Measurements from ENCODE around the gene ZMPSTE24.
A peak's percentile ranks its signal among the peaks of the same experiment; 100 is the strongest.
"Not testable (repeated sequence)": the region's sequence is repeated elsewhere in the genome, so short reads cannot be mapped to it uniquely, and the experiment has no call there.

ZMPSTE24 gene

GRCh38 chr1:40306296-40306695 lies 48.3 kb downstream of the ZMPSTE24 start:
- no peak for DNase-seq

- DNase-seq = no peak
Observed at GRCh38 chr1:40307186-40307585, 49.1 kb downstream of the ZMPSTE24 start.

GRCh38 chr1:40308036-40308727 lies 50.1 kb downstream of the ZMPSTE24 start:
- peak; percentile 71 for DNase-seq

- peak; percentile 93 for DNase-seq
Observed at GRCh38 chr1:40309374-40310128, 51.5 kb downstream of the ZMPSTE24 start.

- no peak for DNase-seq
Observed at GRCh38 chr1:40310129-40310461, 52.1 kb downstream of the ZMPSTE24 start.

- no peak for DNase-seq
Observed at GRCh38 chr1:40310983-40311642, 53.1 kb downstream of the ZMPSTE24 start.

DNA sequence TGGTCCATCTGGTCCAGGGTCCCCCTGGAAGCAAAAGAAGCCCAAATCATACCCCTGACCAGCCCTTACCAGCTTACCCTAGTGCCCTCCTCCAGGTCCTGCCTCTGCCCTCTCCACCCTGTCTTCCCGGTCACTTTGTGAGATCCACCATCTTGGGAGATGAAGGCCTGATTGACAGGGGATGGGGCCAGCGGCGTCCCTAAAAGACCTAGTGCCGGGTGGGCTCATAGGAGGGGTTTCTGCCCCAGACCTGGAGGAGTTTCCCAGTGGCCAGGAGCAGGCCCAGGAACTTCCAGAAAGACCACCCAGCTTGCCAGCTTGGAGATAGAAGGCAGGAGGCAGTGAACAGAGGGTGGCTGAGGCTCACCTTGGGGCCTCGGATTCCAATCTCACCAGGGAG lies 53.7 kb downstream of the ZMPSTE24 start:
- DNase-seq = no peak

GRCh38 chr1:40312238-40313205 lies 54.5 kb downstream of the ZMPSTE24 start:
- DNase-seq = no peak

DNA sequence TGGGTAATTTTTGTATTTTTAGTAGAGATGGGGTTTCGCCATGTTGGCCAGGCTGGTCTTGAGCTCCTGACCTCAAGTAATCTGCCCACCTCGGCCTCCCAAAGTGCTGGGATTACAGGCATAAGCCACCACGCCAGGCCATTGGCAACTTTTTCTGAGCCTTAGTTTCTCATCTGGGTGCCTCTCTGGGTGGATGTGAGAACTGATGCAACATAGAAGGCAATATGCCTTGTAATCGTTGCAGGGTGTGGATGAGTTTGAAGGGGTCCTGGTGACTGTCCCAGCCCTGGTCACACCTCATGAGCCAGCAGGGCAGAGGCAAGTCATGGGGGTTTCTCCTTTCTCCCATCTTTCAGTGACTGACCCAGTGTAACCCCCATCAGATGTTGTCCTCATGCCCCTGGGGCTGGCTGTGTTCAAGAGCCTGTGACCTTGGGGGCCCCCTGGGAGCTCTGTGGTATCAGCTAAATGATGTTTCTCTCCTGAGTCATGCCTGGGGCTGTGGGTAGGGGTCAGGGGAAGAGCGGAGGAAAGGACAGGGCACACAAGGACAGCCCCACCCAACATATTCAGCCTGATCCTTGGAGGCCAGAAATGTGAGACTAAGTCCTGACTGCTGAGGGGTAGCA lies 55.4 kb downstream of the ZMPSTE24 start:
- no peak for DNase-seq

- no peak for DNase-seq
Observed at GRCh38 chr1:40313958-40314720, 56.1 kb downstream of the ZMPSTE24 start.

- DNase-seq = no peak
Observed at GRCh38 chr1:40314721-40315238, 56.7 kb downstream of the ZMPSTE24 start.

GRCh38 chr1:40315239-40315794 lies 57.3 kb downstream of the ZMPSTE24 start:
- DNase-seq = peak; percentile 63

DNA sequence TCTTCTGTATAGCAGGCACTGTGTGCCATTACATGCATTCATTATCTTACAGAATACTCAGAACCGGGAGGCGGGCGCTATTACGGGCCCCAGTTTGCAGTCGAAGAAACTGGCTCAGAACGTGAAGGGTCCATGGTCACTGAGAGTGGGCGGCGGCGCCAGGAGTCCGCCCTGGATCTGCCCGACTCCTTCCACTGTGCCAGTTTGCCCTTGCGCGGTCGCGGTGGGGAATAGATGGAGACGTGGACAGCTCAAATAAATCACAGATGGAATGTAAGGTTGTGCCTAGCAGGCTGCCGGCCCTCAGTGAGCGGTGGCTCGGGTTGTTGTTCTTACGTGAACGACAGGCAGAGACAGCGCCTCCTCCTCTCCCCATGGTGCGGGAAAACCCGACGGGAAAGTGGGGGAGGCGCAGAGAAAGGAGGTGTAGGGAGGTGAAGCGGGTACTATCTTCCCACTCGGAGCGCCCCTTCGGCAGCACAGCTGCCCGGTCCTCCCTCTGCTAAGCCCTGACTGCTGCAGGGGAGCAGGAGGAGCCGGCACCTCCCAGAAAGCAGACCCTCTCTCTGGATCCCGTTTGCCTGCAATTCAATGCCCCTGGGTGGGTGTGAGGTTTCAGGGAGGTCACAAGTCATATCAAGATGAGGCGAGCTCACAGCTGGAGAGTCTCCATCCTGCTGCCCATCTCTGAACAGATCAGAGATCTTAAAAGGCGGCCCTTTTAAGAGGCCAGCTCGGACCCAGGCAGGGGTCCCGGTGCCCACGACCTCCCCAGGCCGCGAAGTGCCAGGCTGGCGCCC lies 58.0 kb downstream of the ZMPSTE24 start:
- DNase-seq = no peak

DNA sequence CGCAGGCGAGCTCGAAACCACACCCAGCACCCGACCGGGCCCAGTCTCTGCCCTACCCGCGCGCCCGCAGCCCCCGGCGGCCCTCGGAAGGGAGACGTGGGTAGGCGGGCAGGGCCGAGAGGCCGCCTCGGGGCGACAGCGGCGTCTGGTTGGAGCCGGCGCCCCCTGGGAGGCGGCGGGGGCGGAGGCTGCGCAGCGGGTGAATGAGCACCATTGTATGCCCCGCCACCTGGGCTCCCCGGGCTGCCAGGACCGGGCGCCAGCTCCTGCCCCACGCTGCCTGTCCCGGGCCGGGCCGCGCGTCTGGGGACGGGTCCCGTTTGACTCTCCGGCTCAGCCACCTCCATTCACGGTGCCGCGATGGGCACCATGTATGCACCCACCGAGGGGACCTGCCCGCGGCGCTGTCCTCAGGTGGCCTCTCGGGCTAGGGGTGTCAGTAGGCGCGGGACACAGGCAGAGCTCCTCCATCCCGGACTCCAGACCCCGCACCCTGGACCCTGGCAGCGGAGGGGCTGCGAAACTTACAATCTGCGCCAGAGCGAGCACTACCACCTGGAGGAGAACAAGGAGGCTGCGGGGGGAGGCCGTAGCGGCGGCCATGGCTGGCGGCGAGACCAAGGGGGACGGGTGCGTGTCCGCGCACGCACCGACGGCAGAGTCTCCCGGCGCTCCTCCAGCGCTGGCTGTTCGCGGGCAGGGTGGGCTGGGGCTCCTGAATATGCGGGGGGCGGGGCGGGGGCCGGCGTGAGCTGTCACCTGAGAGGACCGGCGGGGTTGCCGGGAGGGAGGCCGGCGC lies 58.8 kb downstream of the ZMPSTE24 start, which contains the start of gene COL9A2:
Gene COL9A2, minus strand, starts transcription at position 692 of the 799 bp plus-strand sequence. Its CDS starts 89 bp downstream, at position 603.
- no peak for DNase-seq

GRCh38 chr1:40317394-40318074 lies 59.5 kb downstream of the ZMPSTE24 start:
- no peak for DNase-seq

DNA sequence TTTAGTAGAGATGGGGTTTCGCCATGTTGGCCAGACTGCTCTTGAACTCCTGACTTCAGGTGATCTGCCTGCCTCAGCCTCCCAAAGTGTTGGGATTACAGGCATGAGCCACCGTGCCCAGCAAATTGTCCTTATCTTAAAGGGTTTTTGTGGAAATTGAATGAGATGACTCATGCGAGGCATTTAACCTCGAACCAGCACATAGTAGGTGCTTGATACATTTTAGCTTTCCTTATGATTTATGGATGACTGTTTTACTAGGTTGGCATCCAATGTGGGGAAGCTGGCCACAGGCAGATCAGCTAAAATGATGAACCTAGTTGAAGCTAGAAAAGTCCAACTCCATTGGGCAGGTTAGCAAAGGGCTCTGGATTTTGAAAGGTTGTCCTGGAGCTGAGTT lies 60.4 kb downstream of the ZMPSTE24 start:
- no peak for DNase-seq

DNA sequence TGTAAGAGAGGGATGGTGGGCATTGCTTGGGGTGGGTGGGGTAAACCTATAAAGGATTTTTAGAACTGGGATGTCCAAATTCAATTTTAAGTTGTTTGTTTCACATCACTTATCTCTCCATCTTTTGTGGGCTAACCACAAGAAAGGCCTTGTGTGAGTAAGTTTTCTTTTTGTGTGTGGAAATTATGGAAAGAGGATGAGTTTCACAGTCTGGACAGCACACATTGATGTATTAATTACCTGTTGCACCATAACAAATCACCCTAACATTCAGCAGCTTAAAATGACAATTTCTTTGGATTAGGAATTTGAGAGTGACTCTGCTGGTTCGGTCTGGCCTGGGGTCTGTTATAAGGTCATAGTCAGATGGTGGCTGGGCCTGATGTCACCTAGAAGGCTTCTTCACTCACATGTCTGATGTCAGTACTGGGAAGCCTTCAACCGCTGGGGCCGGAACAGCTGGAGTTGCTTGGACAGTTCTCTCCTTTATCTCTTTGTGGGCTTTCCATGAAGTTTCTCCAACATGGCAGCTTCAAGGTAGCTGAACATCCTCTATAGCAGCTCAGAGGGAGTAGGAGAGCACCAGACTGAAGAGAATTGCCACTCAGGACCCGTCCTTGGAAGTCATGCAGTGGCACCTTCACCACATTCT lies 61.1 kb downstream of the ZMPSTE24 start:
- no peak for DNase-seq

- DNase-seq = not testable (repeated sequence)
Observed at GRCh38 chr1:40331403-40331802, 73.4 kb downstream of the ZMPSTE24 start.

All from NCI-H446 treated with DMSO at 0.1 percent for 48 hours (cell line).